Gastroesophageal sphincter (tissue), 3 donors: ENCODE data around the gene CDC7.

Experiments
- CTCF ChIP-seq, 4 experiments: fragments of 200-600 bp in 2 of 4; fragments of 450-650 bp in 2 of 4; sonication (generic) in 1 of 4; IDR thresholded peaks; one replicate each; pipeline ENCODE4 v1.5.1; 2017 to 2019; ENCODE audit warnings: antibody characterized with exemption in 4 of 4, mild to moderate bottlenecking in 2 of 4, moderate library complexity in 2 of 4
- POLR2A ChIP-seq, 2 donors: fragments of 450-650 bp; IDR thresholded peaks; one replicate each; pipeline ENCODE4 v1.6.1; 2017; ENCODE audit warnings: antibody characterized with exemption in 2 of 2, mild to moderate bottlenecking in 2 of 2, moderate library complexity in 1 of 2

- TF ChIP-seq CTCF (IDR thresholded peaks at IDR 0.05) = no peak
- TF ChIP-seq POLR2A (IDR thresholded peaks at IDR 0.05) = no peak
These were observed 46.2 kb downstream of the CDC7 start for GRCh38 chr1:91546876-91547275.
